ENCODE data around the gene PIK3CD.

The PIK3CD gene

GRCh38 chr1:9718006-9718680 is 66.6 kb downstream of the PIK3CD start:
- H3K9me3 ChIP-seq (ENCODE audit: low read length), result no peaks in the 10 kb centered on the region
- H3K27ac ChIP-seq (ENCODE audit: low read depth, low read length, poor library complexity, severe bottlenecking), result peak overlapping the region; percentile 89
- peaks cover 3% of the 10 kb centered on the region; the same call in 1 of the 2 replicates for H3F3A ChIP-seq (ENCODE audit: insufficient read depth, low read length)
- H3K9me2 ChIP-seq (ENCODE audit: low read depth, low read length), result no peaks in the 10 kb centered on the region
- H3K4me3 ChIP-seq (ENCODE audit: low read depth, low read length, poor library complexity, severe bottlenecking), result peak overlapping the region; percentile 57
- peak overlapping the region; percentile 67 for H3K4me2 ChIP-seq (ENCODE audit: low read length)
- no peak overlapping the region for H2AFZ ChIP-seq (ENCODE audit: low read length)
- H3K27me3 ChIP-seq (ENCODE audit: insufficient read depth, low read length), result no peaks in the 10 kb centered on the region
- H3K9ac ChIP-seq (ENCODE audit: low read length), result peak overlapping the region; percentile 66
- H4K20me1 ChIP-seq (ENCODE audit: insufficient read depth, low read length), result no peaks in the 10 kb centered on the region
- H3K79me2 ChIP-seq (ENCODE audit: insufficient read depth, low read length), result no peaks in the 10 kb centered on the region
- peaks cover 47% of the 10 kb centered on the region for H3K36me3 ChIP-seq (ENCODE audit: insufficient read depth, low read length)
- TF ChIP-seq EZH2 (IDR thresholded peaks at IDR 0.05; ENCODE audit: borderline replicate concordance, low read length) (no peak), CTCF (IDR thresholded peaks at IDR 0.05; ENCODE audit: low read length) (no peak)
- H3K4me1 ChIP-seq (ENCODE audit: insufficient read depth, low read length, severe bottlenecking), result peaks cover 62% of the 10 kb centered on the region

GRCh38 chr1:9719978-9720722 is 68.6 kb downstream of the PIK3CD start:
- no peaks in the 10 kb centered on the region for H3K27me3 ChIP-seq (ENCODE audit: insufficient read depth, low read length)
- H3F3A ChIP-seq (ENCODE audit: insufficient read depth, low read length), result no peaks in the 10 kb centered on the region
- TF ChIP-seq EZH2 (IDR thresholded peaks at IDR 0.05; ENCODE audit: borderline replicate concordance, low read length) (no peak), CTCF (IDR thresholded peaks at IDR 0.05; ENCODE audit: low read length) (peak; percentile 41)
- no peaks in the 10 kb centered on the region for H3K79me2 ChIP-seq (ENCODE audit: insufficient read depth, low read length)
- no peak overlapping the region for H3K4me3 ChIP-seq (ENCODE audit: low read depth, low read length, poor library complexity, severe bottlenecking)
- no peak overlapping the region for H2AFZ ChIP-seq (ENCODE audit: low read length)
- no peaks in the 10 kb centered on the region for H4K20me1 ChIP-seq (ENCODE audit: insufficient read depth, low read length)
- peaks cover 54% of the 10 kb centered on the region for H3K4me1 ChIP-seq (ENCODE audit: insufficient read depth, low read length, severe bottlenecking)
- peaks cover 5% of the 10 kb centered on the region; the same call in 1 of the 2 replicates for H3K9me3 ChIP-seq (ENCODE audit: low read length)
- H3K9me2 ChIP-seq (ENCODE audit: low read depth, low read length), result no peaks in the 10 kb centered on the region
- H3K9ac ChIP-seq (ENCODE audit: low read length), result no peak overlapping the region
- no peak overlapping the region for H3K4me2 ChIP-seq (ENCODE audit: low read length)
- H3K36me3 ChIP-seq (ENCODE audit: insufficient read depth, low read length), result peaks cover 60% of the 10 kb centered on the region
- H3K27ac ChIP-seq (ENCODE audit: low read depth, low read length, poor library complexity, severe bottlenecking), result peak overlapping the region; percentile 89

GRCh38 chr1:9720785-9721605 is 69.5 kb downstream of the PIK3CD start:
- peak overlapping the region; percentile 61 for H3K27ac ChIP-seq (ENCODE audit: low read depth, low read length, poor library complexity, severe bottlenecking)
- peaks cover 55% of the 10 kb centered on the region for H3K36me3 ChIP-seq (ENCODE audit: insufficient read depth, low read length)
- H3K4me2 ChIP-seq (ENCODE audit: low read length), result peak overlapping the region; percentile 21; the same call in 1 of the 2 replicates
- no peaks in the 10 kb centered on the region for H3K79me2 ChIP-seq (ENCODE audit: insufficient read depth, low read length)
- H3K9me2 ChIP-seq (ENCODE audit: low read depth, low read length), result no peaks in the 10 kb centered on the region
- H3K4me3 ChIP-seq (ENCODE audit: low read depth, low read length, poor library complexity, severe bottlenecking), result no peak overlapping the region
- no peaks in the 10 kb centered on the region for H3F3A ChIP-seq (ENCODE audit: insufficient read depth, low read length)
- peaks cover 5% of the 10 kb centered on the region; the same call in 1 of the 2 replicates for H3K9me3 ChIP-seq (ENCODE audit: low read length)
- H3K4me1 ChIP-seq (ENCODE audit: insufficient read depth, low read length, severe bottlenecking), result peaks cover 51% of the 10 kb centered on the region
- H3K9ac ChIP-seq (ENCODE audit: low read length), result peak overlapping the region; percentile 11; the same call in 1 of the 2 replicates
- H4K20me1 ChIP-seq (ENCODE audit: insufficient read depth, low read length), result no peaks in the 10 kb centered on the region
- no peaks in the 10 kb centered on the region for H3K27me3 ChIP-seq (ENCODE audit: insufficient read depth, low read length)
- no peak for TF ChIP-seq CTCF (IDR thresholded peaks at IDR 0.05; ENCODE audit: low read length)
- no peak for TF ChIP-seq EZH2 (IDR thresholded peaks at IDR 0.05; ENCODE audit: borderline replicate concordance, low read length)
- no peak overlapping the region for H2AFZ ChIP-seq (ENCODE audit: low read length)

All from OCI-LY1 (cell line).